HG03571 (cell line): Measurements from ENCODE around the gene FAM200C.

Source experiments
- ATAC-seq: cut with Tn5 transposase; IDR thresholded peaks from one replicate; pipeline ENCODE4 v1.9.1; 2021; ENCODE audit not compliant: unreplicated experiment

FAM200C gene

DNA sequence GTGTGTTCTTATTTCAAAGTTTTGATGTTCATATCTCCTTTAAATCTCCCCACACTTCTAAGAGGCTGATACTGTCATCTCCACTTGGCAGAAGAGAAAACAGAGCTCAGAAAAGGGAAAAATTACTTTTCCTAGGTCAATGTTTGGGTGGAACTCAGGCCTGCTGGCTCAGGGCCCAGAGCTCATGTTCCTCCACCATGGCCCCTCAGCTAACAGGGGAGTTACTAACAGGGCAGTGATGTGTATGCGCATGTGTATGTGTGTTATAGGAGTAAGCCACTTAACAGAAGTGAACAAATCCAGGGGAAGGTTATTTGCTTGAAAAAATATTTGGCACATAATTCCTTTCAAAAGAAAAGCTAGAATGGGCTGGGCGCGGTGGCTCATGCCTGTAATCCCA lies 32.0 kb downstream of the FAM200C start:
- no peak for ATAC-seq

- no peak for ATAC-seq
Observed at GRCh38 chr5:160367261-160367660, 32.6 kb downstream of the FAM200C start.

GRCh38 chr5:160366230-160366629 lies 33.6 kb downstream of the FAM200C start:
- ATAC-seq = no peak

DNA sequence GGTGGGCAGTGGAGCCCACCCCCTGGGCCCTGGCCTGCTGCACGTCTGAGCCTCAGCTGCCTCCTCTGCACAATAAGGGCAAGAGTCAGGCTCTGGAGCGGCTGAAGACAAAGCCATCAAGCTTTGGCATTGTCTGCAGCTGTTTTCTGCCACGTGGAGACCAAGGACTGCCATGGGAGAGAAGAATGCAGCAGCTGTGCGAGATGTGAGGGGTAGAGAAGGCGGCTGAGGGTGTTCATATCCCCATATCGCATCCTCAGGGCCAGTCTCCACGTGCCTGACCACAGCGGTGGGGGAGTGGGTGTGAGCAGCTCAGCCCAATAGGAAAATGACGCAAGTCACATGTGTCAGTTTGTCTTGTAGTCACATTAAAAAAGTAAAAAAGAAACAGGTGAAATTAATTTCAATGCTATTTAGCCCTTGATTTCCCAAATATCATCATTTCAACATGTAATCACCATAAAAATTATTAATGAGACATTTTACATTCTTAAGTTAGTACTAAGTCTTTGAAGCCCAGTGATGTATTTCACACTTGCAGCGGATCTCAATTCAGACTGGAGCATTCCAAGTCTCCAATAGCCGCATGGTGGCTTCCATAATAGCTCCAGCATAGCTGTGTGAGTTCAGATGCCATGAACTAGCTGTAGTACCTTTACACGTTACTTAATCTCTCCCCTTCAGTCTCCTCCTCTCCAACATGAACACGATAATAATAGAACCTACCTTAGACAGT lies 36.0 kb downstream of the FAM200C start:
- no peak for ATAC-seq

DNA sequence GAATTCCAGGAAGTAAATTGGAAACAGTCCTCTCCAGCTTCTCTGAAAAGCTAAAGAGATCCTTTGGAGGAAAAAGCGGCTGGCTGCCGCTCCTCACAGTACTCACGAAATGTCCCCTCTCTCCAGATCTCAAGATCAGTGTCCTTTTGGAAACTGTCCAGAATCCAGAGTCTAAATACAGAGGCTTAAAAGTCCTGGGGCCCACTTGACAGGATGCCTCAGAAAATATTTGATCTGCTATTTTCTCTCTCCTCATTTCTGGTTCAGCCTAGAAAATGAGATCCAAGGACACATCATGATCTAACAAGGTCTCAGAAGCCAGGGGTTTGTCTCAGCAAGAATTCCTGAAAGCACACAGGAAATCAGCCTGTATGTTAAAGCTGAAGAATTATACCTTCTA lies 36.6 kb downstream of the FAM200C start:
- ATAC-seq = no peak

GRCh38 chr5:160361624-160362228 lies 38.1 kb downstream of the FAM200C start:
- no peak for ATAC-seq

GRCh38 chr5:160360310-160360709 lies 39.5 kb downstream of the FAM200C start:
- no peak for ATAC-seq

- ATAC-seq = no peak
Observed at GRCh38 chr5:160359816-160360215, 40.0 kb downstream of the FAM200C start.

GRCh38 chr5:160359242-160359641 lies 40.6 kb downstream of the FAM200C start:
- ATAC-seq = no peak

DNA sequence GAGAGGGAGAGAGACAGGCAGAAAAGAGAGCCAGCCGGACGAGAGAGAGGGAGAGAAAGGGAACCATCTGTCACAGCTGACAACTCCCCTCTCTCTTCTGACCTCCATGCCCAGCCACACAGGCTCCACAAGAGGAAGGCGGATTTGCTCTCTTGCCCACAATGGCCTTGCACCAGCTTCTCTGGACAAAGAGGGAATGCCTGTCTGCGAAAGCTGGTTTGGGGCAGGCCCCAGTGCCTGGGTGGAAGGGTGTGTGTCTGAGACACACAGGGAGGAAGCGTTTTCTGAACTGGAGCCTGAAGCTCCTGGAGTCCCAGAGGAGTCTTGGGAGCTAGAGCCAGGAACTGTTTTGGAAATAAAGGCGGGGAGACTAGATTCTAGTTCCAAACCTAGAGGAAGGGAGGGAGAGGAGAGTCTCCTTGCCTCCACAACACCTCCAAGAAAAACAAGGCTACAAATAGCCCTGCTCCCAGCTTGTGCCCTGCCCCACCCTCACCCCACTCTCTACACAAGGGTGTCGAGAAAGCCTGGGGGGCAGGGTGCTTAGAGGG lies 41.9 kb downstream of the FAM200C start:
- ATAC-seq = no peak

DNA sequence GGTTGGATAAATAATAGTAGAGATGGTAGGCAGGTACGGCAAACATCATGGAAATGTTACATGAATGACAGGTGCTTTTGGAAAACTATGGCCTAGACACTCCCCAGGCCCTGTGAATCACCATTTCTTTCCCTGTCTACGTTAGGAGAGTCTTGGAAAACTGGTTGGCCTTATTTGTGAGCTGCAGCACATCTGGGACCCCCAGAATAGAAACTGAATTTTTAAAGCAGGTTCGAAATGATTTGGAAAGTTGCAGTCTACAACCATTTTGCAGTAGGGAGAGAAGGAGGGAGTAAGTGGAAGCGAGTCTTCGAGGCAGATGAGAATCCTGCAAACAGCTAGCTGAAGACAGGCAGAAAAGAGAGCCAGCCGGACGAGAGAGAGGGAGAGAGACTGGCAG lies 42.5 kb downstream of the FAM200C start:
- no peak for ATAC-seq

GRCh38 chr5:160356550-160357347 lies 43.1 kb downstream of the FAM200C start:
- ATAC-seq = no peak

DNA sequence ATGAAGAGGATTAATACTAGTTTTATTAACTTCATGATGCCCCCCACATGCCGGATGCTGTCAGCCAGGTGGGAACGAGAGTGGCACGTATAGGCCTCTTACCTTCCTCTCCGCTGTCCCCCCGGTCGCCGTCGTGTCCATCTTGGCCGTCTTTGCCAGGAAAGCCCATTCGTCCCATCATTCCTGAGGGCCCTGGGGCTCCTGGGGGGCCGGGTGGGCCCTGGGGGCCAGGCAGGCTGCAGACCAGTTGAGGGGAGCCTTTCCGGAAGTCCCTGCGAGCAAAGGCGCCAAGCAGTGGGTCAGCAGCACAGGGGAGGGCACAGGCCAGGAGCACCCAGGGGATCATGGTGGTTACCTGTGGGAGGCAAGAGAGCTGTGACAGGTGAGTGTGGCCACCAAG lies 45.2 kb downstream of the FAM200C start:
- ATAC-seq = no peak

- no peak for ATAC-seq
Observed at GRCh38 chr5:160353379-160353778, 46.5 kb downstream of the FAM200C start.

DNA sequence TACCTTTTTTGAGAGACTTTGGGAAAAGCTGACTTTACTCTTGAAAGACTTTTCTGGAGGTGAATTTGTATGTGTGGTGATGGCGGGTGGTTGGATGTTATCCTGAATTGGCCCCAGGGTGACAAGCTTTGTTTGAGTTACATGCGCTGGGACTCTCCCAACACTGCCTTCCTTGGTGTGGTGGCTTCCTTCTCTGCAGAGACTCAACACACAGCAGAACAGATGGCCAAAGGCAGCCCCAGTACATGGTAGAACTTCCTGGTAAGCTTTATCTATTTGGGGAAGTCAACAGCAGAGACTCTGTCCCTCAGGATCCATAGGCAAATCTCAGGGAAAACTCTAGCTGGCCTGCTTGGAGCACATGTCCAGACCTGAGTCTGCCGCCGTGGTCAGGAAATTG lies 47.5 kb downstream of the FAM200C start:
- ATAC-seq = no peak

- no peak for ATAC-seq
Observed at GRCh38 chr5:160349935-160350303, 49.9 kb downstream of the FAM200C start.

GRCh38 chr5:160349249-160349934 lies 50.5 kb downstream of the FAM200C start:
- no peak for ATAC-seq

DNA sequence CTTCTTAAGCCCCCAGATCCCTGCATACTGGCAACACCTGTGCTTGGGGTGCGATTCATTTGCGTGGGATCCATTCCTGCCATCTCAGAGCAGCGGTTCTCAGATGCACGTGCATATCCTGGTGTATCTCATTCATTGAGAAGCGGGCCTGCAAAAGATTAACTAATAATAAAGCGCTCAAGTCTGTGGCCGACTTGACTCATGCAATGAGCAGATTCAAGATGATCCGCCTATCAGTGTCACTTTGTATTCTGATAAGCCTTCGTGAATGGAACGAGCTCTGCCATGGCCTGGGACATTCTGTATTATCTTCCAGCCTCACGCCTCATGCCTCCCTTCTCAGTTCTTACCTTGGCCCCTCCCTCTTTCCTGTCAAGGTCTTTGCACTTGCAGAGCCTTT lies 51.8 kb downstream of the FAM200C start:
- ATAC-seq = no peak

GRCh38 chr5:160347448-160347847 lies 52.4 kb downstream of the FAM200C start:
- no peak for ATAC-seq
